Activated T-helper 9 cell treated with anti-CD3 and anti-CD28 coated beads, Interleukin-2, amount 50 U/mL, for 16 hours (primary cell): ENCODE results near the gene AP2A2.

Experiments used
- DNase-seq: peaks from one replicate; pipeline ENCODE4 v3.0.0-alpha.2; 2020; ENCODE audit warnings: low read depth

AP2A2 gene

DNA sequence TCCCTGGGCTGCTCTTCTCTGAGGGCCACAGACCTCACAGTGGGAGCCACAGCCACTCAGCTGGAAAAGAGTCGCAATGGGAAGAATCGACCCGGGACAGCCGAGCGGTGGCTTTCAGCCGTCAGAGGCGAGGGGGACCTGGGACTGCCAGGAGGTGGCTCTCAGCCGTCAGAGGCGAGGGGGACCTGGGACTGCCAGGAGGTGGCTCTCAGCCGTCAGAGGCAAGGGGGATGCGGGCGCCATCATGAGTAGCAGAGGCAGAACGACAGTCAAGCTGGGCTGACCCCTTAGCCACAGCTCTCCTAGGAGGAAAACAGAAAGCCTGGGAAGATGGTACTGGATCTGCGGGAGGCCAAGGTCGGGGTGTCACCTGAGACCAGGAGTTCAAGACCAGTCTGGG lies 134.1 kb downstream of the AP2A2 start:
- no peak for DNase-seq

DNA sequence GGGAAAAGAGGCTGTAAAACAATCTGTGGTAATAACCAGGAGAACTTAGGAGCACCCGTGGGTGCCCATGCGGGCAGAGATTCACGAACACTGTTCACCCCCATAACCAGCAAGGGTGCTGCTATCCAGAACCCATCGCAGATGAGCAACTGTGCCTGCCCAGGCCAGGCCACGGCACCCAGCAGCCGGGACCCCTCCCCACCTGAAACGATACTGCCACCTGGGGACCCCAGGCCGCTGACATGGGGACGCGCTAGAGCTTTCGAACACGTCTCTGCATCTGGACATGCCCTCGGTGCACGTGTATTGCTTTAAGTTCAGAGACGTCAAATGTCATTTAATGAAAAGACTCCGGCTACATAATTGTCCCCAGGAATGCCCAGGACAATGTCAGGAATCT lies 134.7 kb downstream of the AP2A2 start:
- no peak for DNase-seq

DNA sequence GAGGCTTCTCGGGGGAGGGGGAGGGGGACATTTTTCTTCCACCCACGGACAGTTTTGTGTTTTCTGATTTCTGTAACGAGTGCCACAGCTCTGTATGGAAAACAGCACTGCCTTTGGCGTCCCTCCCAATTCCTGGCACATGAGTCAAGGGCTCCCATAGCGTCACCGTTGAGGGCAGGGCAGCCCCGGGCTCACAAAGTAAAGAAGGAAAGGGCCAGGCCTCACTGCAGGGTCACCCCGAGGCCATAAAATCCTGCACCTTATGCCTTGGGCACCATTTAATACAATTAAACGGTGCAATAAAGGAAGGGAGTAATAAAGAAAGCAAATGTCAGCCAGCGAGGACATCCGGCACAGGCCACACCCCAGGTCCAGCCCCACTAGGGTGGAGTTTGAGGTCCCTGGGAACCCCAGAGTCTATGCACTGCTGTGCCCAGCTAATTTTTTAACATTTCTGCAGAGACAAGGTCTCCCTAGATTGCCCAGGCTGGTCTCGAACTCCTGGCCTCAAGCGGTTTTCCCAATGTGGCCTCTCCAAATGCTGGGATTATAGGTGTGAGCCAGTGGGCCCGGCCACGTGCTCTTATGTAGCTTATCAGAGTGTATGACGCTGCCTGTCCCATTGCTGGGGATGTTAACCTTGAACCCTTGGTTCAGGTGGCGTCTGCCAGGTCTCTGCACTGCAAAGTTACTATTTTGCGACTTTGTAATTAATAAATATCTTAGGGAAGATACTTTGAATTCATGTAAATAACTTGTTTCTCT lies 135.4 kb downstream of the AP2A2 start:
- DNase-seq, result no peak
